A172 (cell line): ENCODE data around the gene TTC23. TPM values are rescaled to one million over a fixed set of nuclear protein-coding genes. Genes with fewer than 3 reads are reported as not detected.

Experiments used
- DNase-seq: peaks from one replicate; pipeline ENCODE4 v3.0.0-alpha.2; 2015; ENCODE audit warnings: low spot score
- total RNA-seq: library from RNA; depleted of rRNA; stranded (reverse); fragments of >200 nt; shearing (Covaris generic); gene quantifications from 2 replicates; pipeline ENCODE4 v1.2.3, GENCODE V29; 2014; rRNA removed

Gene TTC23, protein sequence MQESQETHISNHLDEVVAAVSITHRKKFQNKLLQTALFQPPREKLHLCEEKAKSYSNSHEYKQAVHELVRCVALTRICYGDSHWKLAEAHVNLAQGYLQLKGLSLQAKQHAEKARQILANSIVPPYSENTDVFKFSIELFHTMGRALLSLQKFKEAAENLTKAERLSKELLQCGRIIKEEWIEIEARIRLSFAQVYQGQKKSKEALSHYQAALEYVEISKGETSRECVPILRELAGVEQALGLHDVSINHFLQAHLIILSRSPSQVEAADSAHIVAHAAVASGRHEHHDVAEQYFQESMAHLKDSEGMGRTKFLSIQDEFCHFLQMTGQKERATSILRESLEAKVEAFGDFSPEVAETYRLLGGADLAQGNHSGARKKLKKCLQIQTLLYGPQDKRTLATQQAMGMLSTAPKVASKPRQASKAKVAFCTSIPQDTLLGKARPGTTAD
- total RNA-seq: 13.5 and 15.0 TPM in 2 replicates

DNA sequence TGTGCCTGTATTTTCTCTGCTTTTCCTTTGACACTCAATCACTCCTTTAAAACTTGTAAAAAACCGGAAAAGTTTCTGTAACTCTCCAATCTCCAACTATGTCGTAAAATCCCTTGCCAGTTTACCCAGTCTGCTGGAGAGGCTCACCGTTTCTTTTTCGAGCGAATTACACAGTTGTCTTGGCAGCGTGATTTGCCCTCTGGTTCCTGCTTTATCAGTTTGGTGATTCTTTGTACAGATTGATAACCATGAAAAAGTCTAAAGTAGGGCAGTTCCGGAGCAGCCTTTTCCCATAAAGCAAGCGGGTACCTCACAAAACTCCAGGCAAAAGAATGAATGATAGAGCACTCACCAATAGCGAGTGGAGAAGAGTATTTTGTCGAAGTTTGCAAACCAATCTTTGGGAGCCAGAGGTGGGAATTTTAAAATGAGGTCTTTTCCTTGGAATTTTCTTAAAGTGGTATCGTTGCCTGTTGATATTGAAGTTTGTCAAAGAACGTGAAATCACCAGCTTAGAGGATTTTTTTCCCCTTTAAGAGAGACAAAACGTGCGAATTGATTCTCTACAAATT, at the start of gene TTC23:
Gene TTC23, minus strand, starts transcription at position 312 of the 572 bp plus-strand sequence. CDS start 20,869 bp downstream, outside the sequence.
- peak; percentile 82 for DNase-seq

DNA sequence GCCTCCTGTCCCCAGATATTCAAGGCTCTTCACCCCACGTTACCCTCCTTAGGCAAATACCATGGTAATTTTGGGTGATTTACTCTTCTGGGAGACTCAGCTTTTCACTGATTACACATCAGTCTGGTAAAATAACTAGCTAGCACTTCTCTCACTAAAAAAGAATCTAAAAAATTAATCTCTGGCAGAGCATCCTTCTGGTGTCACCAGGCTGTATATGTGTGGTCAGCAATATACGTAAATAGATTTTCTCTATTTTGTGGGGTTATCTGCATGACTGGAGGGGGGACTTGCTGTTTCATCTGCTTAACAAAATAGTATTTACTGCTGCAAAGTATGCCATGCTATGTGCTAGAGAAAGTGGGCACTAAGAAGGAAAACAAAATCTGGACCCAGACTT, 47.0 kb upstream of the TTC23 start:
- no peak for DNase-seq

DNA sequence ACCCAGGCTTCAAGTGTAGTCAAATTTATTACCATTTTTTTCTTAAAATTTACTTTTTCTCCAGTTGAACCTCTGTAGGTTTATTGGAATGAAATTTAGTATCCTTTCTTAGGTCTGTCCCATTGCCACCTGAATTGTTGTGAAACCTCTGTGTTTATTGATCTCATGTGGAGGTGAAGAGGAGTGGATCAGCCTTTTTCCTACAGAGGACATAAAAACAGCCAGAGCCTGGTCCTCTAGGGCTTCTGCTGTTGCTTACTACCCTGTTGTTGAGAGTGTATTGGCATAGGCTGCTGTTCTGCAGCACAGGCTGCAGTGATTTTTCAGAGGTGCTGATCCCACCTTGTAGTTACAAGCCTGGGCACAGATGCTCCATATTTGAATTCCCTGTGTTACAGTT, 46.5 kb upstream of the TTC23 start:
- DNase-seq: no peak

DNA sequence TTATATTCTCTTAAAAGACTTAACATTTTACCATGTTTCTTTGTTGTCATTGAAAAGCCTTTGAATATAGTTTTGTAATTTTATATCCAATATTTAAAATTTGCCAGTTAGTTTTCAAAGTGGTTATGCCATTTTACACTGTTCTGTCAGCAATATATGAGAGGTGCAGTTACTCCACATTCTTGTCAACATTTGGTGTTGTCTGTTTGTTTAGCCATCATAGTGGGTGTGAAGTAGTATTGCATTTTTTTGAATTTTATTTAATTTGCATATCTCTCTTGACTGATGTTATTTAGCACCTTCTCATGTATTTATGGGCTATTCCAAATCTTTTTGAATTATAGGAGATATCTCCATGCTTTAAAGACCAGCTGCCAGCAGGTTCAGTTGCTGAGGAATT, 42.3 kb upstream of the TTC23 start:
- no peak for DNase-seq

DNA sequence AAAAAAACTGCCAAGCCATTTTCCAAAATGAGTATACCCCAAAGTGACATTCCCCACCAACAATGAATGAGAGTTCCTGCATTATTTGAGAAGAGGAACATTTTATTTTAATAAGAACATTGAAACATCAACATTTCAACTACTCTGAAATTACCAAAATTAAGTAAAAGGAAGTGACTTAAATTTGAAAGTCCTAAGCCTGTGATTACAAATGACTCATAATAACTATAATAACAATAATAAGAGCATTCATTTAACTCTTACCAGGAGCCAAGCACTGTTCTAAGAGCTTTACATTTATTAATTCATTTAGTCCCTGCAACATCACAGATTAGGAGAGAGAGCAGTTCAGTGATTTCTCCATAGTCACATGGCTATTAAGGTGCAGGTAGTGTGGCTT, 34.3 kb upstream of the TTC23 start:
- no peak for DNase-seq

DNA sequence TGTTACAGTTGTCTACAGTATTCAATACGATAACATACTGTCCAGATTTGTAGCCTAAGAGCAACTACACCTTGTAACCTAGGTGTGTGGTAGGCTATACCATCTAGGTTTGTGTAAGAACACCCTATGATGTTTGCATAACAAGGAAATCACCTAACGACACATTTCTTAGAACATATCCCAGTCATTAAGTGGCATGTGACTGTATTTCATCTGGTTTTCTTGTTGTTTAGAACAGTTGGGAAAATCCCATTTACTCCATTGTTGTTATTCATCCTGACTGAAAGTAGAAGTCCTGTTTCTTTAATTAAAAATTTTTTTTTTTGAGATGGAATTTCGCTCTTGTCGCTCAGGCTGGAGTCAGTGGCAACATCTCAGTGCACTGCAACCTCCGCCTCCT, 33.2 kb upstream of the TTC23 start:
- no peak for DNase-seq

DNA sequence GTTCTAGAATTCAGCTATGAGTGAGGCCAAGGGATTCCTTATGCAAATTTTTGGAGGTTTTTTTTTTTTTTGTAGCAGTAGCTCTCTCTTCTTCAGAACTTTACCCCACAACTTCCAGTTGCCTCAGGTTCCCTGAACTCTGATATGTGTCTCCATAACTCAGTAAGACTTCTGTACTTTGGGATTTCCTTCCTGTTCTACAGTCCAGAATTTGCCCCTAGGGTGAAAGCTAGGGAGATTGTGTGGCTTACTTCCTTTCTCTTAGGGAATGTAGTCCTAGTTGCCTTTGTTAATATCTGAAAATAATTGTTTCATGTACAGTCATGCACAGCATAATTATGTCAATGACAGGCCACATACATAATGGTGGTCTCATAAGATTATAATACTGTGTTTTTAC, 32.7 kb upstream of the TTC23 start:
- no peak for DNase-seq

DNA sequence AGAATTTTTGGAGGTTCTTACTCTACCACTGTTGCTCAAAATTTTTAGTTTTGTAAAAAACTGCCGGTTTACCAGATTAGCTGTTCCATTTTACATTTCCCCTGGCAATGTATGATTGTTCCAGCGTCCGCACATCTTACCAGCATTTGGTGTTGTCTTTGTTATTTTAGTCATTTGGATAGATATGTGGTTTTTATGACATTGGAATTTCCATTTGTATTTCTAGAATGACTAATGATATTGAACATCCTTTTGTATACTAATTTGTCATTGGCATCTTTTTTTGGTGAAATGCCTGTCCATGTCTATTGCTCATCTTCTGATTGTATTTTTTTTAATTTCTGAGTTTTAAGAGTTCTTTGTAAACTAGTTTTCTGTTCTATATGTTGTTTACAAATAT, 30.4 kb upstream of the TTC23 start:
- DNase-seq: no peak

DNA sequence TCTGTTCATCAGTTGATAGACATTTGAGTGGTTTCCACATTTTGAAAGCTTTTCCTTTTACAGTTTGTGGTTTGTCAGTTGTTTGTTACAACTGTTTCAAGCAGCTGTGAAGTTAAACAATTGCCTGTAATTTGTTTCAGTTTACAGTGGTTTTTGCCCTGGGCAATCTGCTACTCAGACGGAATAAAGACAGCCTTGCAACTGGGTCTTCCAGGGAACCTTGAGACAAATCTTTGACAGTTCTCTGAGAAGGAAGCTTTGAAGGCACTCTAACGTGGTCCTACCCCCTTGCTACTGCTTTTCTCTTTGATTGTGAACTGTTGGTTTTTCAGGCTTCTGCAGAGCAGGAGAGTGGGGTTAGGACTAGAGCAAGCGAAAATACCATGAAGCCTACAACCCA, 29.9 kb upstream of the TTC23 start:
- DNase-seq: no peak

DNA sequence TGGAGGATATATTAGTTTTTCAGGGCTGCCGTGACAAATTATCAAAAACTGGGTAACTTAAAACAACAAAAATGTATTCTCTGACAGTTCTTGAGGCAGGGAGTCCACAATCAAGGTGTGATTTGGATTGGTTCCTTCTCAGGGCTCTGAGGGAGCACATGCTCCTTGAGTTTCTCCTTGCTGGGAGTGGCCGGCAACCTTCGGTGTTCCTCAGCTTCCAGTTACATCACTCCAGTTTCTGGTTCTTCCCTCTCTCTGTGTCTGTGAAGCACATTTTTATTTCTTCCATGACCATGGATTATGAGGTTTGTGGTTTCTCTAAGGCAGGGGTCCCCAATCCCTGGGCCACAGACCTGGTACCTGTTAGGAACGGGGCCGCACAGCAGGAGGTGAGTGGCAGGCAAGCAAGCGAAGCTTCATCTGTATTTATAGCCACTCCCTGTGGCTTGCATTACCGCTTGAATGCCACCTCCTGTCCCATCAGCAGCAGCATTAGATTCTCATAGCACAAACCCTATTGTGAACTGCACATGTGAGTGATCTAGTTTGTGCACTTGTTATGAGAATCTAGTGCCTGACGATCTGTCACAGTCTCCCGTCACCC, 26.2 kb upstream of the TTC23 start:
- DNase-seq: no peak

DNA sequence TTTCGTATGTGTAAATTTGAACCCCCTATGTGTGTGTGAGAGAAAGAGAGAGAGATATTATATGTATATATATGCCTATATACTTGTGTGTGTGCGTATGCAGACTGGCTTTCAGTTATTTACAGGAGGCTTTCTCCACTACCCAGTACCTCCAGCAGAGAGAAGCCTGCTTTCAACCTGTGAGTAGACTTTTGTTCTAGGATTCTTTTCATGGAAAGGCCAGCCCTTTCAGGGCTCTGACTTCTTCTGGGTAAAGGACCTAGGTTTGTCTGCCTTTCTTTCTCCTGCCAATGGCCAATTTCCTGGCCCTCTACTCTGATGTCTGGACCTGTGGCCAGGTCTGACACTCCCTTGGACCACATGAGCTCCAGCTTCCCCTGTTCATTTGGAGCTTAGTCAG, 25.7 kb upstream of the TTC23 start:
- DNase-seq: no peak

DNA sequence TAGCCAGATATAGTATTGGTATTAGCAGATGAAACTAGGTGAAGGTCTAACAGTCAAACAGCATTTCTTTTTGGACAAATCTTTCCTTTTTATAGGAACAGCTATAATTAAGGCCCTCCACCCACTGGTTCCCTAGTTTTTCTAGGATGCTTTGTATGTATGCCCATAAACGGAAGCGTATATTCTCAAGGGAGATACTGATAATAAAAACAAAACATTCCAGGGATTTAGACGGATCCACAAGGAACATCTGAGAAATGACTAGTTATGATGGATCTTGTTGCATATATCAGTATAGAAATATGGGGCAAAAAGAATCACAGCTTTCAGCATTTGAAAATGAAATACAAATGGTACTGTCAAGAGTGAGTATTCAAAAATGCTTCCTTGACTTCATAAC, 24.4 kb upstream of the TTC23 start:
- DNase-seq: no peak

DNA sequence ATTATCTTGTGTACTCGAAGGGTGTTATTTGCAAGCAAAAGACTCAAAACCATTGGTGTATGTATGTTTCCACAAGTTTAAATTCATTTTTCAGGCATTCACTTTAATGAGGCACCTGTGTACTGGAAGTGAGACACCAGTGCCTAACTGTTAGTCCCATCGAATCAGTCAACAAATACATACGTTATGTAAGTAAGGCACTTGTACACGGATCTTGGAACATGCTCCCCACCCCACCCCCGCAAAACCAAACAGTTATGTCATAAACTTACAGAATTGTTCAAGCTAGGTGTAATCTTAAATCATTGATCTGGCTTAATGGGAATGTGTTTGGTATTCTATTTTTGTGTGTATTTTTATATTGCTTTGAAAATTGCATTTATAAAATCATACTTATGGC, 19.1 kb upstream of the TTC23 start:
- no peak for DNase-seq

DNA sequence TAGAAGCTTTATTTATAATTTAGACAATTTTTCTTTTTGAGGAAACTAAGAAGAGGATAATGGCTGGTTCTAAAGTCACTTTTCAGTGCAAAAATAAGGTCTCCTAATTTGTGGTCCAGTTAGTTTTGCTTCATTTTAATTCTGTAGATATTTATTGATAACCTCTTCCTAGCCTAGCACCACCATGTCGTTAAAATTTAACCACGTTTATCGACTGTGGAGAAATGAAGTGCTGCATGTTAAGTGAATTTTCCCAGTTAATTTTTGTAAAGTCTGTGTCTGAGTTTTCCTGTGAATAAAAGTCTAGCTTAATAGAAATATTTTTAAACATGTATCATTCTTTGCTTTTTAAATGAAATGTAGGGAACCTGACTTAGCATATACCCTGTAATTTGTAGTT, 18.6 kb upstream of the TTC23 start:
- no peak for DNase-seq

DNA sequence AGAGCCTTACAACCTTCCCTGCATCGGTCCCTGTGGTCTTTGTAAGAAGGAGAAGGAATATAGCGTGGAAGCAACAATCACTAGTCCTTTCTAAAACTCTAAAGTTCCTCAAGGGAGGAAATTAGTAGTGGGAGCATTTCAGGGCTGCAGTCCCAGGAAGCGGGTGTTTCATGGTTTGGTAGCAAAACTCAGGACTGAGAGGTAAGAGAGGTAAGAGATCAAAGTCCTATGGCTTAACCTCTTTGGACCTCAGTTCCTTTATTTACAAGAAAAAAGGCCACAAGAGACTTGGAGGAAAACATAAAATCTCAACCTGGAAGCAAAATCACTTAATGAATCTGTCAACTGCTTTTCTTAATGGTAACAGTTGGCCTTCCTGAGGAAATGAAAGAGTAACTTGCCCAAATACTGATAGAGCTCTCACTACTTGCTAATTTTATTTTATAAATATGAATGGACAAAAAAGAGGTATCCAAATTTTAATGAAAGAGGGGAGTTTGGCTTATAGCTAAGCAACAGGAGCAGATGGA, 16.2 kb upstream of the TTC23 start:
- DNase-seq: no peak

DNA sequence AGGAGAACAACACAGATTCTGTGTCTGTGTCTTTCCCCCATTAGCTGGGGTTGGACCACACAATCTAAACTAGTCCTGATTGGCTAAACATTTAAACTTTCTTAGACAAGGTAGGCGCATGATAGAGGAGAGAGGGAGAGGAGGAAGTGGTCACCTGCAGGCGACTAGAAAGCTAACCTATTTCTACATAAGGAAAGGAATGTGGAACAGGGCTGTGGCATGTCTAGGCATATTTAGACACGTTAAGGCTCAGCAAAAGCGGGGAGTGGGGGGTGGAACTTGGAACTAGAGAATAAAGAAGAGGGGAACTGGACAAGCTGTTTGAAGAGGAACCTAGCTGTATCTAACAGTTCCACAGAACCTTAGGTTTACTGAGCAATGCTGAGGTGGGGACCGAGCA, 14.7 kb upstream of the TTC23 start:
- DNase-seq: no peak

DNA sequence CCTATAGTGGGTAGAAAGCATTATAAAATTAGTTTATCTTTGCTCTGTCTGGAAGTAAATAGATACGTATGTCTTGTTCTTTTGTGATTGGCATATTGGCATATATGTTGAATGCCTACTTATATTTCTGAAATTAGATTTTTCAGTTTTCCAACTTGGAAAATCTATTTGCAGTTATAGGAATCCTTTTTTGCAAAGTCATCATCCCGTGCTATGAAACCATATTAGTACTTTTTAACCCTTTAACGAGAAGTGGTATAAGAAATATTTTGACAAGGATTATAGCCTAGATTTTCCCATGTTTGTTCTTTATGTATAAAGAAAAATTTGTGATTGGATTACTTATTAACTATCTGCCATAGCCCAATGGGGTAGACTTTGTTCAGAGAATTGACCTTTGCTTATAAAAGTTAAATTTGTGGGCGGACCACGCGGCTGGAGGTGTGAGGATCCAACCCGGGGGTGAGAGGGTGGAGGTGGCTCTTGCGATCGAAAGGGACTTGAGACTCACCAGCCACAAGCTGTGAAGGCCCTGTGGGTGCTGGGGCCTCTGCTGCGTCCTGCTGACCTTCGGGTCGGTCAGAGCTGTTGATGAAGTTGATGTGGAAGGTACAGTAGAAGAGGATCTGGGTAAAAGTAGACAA, 7.8 kb upstream of the TTC23 start:
- DNase-seq: no peak

DNA sequence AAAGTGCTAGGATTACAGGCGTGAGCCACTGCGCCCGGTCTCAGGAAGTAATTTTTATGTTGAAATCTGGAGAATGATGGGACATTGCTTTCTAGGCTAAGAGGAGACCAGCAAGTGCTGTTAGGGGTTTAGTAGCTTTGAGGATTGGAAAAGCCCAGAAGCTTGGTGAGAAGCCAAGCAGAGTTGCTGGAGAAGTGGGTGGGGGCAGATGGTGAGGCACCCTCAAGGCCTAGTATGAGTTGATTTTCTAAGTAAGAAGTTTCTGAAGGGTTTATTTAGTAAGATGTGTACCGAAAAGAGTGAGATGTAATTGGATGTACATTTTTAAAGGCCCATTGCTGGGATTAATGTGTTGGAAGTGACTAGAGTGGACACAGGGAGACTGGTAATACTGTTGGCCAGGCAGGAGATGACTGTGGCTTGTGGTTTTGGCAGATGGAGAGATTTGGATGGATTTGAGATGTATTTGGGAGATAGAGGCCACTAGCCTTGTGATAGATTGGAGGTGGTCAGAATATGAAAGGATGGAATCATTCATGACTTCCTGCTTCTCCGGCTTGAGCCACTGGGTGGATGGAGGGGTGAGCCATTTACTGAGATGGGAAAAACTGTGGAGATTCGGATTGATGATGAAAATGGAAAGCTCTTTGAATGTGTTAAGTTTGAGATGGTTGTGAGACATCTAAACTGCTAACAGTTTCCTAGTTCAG, 4.2 kb upstream of the TTC23 start:
- DNase-seq: peak; percentile 70

DNA sequence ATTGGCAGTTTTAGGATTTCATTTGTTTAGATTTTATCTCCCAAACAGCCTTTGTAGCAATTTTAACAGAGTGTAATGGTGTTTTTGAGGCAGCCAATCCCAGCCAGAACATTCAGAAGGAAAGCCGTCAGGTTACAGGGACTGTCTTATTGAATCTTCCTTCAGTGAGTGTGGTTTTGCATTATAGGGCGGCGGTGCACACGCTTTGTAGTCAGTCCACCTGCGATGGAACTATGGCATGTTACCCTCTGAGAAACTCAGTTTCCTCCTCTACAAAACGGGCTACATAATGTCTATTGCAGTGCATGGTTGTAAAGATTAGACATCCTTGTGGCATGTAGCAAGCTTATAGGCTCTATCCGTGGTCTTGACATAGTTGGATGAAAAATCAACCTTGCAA, 2.9 kb upstream of the TTC23 start:
- DNase-seq: no peak

DNA sequence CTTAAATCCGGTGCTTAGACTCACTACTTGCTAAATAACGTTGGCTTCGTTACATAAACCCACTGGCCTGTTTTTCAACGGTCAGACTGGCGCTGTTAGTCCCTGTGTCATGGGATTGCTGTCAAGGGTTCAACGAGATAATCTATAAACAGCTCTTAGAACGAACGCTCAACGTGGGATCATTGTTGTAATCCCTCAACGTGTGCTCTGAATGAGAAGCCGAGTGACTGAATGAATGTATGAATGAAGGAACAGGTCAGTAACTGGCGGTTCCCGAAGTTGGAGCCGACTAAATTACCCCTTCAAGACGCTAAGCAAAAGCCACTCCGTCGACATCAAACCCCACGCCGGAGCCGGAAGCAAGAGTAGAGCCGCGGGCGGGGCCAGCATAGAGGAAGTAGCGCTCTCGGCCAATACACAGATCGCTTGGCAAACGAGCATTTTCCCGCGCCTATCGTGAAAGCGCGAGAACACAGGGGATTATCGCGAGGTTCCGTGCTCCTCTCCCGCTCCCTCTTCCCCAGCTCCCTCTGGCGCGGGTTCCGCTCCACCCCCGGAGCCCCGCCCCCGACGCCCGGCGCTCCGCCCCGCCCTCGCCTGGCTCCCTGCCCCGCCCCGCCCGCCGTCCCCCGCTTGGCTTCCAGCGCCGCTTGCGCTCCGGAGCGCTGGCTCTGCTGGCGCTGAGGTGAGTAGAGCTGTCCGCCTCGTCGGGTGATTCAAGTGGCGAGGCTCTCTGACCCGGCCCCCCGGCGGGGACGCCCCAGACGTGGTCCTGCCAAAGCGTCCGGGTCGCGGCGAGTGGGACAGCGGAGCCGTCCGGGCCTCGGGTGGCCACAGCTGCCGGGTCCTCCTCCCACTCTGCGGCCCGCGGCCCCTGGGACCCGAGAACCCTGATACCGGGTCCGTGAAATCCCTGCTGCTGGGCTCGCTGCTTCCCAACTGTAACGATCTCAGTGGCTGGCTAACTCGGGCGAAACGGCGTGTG, 1.8 kb upstream of the TTC23 start, which contains the start of gene LRRC28:
Gene LRRC28, plus strand, starts transcription at position 625 of the 985 bp plus-strand sequence. CDS start 4,477 bp downstream, outside the sequence.
- peak; percentile 99 for DNase-seq
